ENCODE results near the gene FBXO17.

FBXO17 gene

DNA sequence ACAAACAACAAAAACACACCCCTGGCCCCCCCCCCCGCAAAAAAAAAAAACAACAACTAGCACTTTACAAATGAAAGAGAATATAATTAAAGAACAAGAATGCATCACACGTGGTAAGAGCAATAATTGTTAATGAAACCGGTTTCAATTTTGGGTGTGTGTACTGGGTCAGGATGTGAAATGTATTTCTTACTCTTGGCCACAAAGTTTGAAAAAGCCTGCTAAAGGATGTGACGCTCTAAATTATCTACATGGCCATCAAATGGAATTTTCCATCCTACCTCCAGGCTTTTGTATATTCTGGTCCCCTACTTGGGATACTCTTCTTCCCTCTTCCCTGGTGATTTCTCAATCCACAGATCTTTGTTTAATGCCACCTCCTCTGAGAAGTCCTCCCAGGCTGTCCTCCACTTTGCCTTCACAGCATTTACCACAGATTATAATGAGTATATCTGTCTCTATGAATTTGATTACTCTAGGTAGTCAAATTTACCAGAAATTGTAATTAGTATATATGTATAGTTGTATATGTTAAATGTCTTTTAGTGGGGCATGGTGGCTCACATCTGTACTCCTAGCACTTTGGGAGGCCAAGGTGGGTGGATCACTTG lies 47.0 kb downstream of the FBXO17 start:
- TF ChIP-seq, protein P1, sequence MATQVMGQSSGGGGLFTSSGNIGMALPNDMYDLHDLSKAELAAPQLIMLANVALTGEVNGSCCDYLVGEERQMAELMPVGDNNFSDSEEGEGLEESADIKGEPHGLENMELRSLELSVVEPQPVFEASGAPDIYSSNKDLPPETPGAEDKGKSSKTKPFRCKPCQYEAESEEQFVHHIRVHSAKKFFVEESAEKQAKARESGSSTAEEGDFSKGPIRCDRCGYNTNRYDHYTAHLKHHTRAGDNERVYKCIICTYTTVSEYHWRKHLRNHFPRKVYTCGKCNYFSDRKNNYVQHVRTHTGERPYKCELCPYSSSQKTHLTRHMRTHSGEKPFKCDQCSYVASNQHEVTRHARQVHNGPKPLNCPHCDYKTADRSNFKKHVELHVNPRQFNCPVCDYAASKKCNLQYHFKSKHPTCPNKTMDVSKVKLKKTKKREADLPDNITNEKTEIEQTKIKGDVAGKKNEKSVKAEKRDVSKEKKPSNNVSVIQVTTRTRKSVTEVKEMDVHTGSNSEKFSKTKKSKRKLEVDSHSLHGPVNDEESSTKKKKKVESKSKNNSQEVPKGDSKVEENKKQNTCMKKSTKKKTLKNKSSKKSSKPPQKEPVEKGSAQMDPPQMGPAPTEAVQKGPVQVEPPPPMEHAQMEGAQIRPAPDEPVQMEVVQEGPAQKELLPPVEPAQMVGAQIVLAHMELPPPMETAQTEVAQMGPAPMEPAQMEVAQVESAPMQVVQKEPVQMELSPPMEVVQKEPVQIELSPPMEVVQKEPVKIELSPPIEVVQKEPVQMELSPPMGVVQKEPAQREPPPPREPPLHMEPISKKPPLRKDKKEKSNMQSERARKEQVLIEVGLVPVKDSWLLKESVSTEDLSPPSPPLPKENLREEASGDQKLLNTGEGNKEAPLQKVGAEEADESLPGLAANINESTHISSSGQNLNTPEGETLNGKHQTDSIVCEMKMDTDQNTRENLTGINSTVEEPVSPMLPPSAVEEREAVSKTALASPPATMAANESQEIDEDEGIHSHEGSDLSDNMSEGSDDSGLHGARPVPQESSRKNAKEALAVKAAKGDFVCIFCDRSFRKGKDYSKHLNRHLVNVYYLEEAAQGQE (IDR thresholded peaks at IDR 0.05; ENCODE audit: insufficient read depth in 1 of 2, low read depth in 2 of 2, low read length in 2 of 2): no peak
- TF ChIP-seq TAF1 (IDR thresholded peaks at IDR 0.05; ENCODE audit: borderline replicate concordance, insufficient read depth, low read length): no peak
- TF ChIP-seq POLR2AphosphoS5 (IDR thresholded peaks at IDR 0.05; ENCODE audit: low read depth, low read length): no peak
- TF ChIP-seq FOXP2 (optimal IDR thresholded peaks at IDR 0.05; ENCODE audit: borderline replicate concordance, extremely low read depth, extremely low read length, insufficient read depth): no peak
- TF ChIP-seq SIN3A (IDR thresholded peaks at IDR 0.05; ENCODE audit: borderline replicate concordance, insufficient read depth, low read length): no peak

DNA sequence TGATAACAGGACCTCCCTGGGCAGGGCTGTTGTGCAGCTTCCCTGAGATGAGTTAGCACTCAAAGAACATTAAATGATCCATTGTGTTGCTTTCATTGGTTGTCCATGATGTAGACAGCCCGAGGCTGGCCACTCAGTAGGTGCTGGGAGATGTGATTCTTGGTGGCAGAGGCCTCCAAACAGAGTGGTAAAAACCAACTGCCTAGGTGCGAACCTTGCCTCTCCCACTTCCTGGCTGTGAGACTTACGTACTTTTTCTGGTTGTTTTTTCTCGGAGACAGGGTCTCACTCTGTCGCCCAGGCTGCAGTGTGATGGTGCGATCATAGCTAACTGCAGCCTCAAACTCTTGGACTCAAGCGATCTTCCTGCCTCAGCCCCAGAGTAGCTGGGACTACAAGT lies 51.2 kb downstream of the FBXO17 start:
- TF ChIP-seq TAF1 (IDR thresholded peaks at IDR 0.05; ENCODE audit: borderline replicate concordance, insufficient read depth, low read length) (no peak), SIN3A (IDR thresholded peaks at IDR 0.05; ENCODE audit: borderline replicate concordance, insufficient read depth, low read length) (no peak), POLR2AphosphoS5 (IDR thresholded peaks at IDR 0.05; ENCODE audit: low read depth, low read length) (no peak)
- TF ChIP-seq, protein P1 (IDR thresholded peaks at IDR 0.05; ENCODE audit: insufficient read depth in 1 of 2, low read depth in 2 of 2, low read length in 2 of 2): no peak

DNA sequence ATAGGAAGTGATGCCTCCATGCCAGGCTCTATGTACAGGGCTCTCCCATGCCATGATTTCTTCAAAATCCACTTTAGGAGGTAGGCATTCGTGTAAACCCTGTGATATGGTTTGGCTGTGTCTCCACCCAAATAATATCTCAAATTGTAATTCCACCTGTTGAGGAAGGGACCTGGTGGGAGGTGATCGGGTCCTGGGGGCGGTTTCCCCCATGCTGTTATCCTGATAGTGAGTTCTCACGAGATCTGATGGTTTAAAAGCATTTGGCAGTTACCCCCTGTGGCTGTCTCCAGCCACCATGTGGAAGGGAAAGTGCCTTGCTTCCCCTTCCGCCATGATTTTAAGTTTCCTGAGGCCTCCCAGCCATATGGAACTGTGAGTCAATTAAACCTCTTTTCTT lies 53.1 kb downstream of the FBXO17 start:
- TF ChIP-seq, protein P1 (IDR thresholded peaks at IDR 0.05; ENCODE audit: insufficient read depth in 1 of 2, low read depth in 2 of 2, low read length in 2 of 2): no peak
- TF ChIP-seq TAF1 (IDR thresholded peaks at IDR 0.05; ENCODE audit: borderline replicate concordance, insufficient read depth, low read length): no peak

DNA sequence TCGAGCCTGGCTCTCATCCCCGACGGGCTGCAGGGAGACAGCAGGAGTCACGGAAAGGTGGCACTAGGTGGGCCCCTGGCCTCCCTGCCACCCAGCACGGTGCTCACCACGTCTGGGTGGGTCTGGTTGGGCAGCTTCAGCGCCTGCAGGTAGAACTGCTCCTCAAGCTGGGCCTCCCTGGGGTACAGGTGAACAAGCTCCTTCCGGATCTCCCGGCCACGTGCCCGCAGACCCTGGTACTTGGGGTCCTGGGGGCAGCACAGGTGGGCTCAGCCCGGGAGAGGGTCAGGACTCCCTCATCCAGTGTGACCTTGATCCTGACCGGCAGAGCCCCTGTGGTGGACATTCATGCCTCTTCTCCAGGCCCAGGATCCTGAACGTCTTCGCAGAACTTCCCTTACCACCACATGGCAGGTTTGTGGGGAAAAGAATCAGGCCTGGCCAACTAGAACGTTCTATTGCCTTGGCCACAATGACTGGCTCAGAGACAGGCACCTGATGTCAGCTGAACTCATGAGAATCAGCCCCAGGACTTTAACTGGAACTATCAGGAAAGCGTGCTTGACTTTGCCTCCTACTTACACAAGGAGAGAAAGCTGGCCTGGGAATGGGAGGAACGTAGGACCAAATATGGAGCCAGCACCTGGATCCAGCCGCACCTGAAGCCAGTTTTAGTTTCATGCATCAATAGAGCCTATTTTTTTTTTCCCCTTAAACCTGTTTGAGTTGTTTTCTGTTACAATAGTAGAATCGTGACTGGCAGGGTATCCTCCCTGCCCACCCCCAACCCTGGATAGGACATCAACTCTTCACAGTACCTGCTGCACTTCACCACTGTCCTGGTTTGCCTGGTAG lies 53.9 kb downstream of the FBXO17 start:
- TF ChIP-seq FOXP2 (optimal IDR thresholded peaks at IDR 0.05; ENCODE audit: borderline replicate concordance, extremely low read depth, extremely low read length, insufficient read depth) (no peak), POLR2AphosphoS5 (IDR thresholded peaks at IDR 0.05; ENCODE audit: low read depth, low read length) (no peak), SIN3A (IDR thresholded peaks at IDR 0.05; ENCODE audit: borderline replicate concordance, insufficient read depth, low read length) (no peak), TAF1 (IDR thresholded peaks at IDR 0.05; ENCODE audit: borderline replicate concordance, insufficient read depth, low read length) (no peak)
- TF ChIP-seq, protein P1 (IDR thresholded peaks at IDR 0.05; ENCODE audit: insufficient read depth in 1 of 2, low read depth in 2 of 2, low read length in 2 of 2): no peak

All from PFSK-1 (cell line).